Kidney tubule cell (primary cell): ENCODE measurements around the gene CEP131.

Experiments used
- DNase-seq: peaks from one replicate; pipeline ENCODE4 v3.0.0-alpha.2; 2018; ENCODE audit warnings: low spot score

Gene CEP131

DNA sequence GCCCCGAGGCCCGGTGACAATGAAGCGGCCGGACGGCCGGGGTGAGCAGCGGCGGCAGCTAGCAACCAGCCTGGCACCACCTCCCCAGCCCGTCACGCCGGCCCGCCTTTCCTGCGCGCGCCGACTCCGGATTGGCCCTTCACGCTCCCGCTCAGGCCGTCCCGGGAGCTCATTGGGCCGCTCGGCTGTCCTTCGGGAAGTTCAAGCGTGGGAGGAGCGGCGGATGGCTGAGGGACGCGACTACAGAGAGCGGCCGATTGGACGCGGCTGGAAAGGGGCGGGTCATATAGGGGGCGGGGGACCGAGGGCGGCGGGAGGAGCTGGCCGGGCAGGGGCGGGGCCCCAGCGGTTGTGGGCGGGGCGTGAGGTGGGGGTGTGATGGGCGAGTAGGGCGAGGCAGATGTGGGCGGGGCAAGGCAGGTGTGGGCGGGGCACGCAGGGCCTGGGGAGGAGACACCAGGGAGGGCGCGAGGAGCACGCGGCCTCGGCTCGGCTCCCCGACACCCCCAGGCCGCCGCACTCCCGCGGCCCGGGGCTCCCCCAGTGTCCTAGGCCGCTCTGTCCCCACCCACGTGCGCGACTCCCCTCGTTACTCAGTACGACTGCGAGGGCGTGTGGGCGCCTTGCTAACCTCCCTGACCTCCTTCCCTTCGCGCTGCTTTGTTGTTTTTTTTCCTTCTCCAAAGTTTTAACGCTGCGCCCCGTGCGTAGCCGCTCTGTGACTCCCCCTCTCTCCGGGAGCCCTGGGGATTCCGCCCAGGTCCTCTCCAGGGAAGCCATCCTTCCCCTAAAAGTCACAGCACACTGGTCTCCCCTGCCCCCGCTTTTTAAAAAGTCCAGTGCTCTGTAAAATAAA lies at the start of gene CEP131:
Gene CEP131 (minus strand): TSS at position 60 of the 856 bp plus-strand sequence. CDS start 2,909 bp downstream, outside the sequence.
- peak; percentile 99 for DNase-seq

DNA sequence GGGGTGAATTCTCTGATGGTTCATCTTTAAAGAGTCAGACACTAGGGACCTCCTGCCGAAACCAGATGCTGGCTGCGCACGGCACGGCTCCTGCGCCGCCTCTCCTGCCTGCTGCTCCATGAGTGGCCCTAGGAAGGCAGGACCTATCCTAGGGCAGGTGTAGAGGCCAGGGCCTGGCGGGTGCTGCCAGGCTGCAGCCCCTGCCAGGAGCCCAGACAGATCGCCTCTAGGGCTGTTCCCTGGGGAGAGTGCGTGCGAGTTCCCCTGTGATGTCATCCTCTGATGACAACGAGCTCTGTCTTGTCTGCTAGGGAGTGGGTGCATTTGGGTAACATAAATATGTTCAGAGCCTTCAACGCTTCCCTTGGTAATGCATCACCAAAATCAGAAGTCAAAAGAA lies 48.5 kb upstream of the CEP131 start:
- DNase-seq = no peak

GRCh38 chr17:81270279-81270678 lies 47.5 kb upstream of the CEP131 start:
- no peak for DNase-seq

GRCh38 chr17:81267390-81268067 lies 44.8 kb upstream of the CEP131 start:
- DNase-seq = no peak

DNA sequence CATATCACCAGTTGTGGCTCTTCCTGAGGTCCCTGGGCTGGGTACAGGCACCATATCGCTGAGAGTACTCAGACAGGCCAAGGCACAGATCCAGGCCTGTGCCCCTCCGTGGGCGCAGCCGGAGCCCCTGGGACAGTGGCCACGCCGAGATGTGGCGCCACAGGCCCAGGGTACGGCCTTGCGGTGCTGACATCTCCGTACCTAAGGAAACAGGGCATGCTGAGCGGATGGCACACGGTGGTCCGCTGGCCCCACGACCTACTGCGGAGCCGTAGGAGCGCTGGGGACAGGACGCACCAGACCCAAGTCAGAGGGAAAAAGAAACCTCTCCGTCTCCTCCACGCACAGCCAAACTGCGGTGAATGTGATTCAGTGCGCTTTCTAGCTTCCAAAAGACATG lies 42.8 kb upstream of the CEP131 start:
- no peak for DNase-seq

- no peak for DNase-seq
Measured at GRCh38 chr17:81264640-81265039, 41.9 kb upstream of the CEP131 start.

DNA sequence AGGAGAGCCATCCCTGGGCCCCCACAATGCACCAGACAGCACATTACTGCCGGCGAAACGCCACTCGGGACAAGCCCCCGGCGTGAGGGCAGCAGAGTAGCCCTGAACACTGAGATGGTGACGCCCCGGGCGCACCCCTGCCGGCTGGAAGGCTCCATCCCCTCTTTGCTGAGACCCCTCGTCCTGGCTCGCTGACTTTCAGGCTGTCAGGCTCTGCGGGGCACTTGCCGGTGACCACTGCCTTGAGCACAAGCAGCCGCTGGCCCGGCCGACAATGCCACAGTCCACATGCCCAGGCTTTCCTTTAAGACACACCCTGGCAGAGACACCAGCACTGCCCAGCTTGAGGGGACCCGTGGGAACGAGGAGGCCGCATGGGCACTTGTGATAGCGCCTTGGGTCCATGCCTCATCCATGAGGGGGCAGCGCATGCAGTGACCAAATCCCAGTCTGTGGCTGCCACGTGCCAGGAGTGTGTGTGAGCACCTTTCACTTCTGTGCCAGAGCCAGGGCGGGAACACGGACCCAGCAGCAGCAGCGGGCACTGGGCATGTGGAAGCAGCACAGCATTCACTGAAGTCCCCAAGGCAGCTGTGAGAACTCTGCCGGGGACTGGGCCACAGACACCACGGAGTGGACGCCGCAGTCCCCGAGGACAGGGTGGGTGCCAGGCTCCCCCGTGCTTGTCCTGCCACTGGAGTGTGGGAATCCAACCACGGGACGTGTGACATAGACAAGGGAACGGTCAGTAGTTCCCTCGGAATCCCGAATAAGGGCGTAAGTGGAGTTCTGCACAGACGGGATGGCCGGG lies 40.8 kb upstream of the CEP131 start:
- DNase-seq = no peak

DNA sequence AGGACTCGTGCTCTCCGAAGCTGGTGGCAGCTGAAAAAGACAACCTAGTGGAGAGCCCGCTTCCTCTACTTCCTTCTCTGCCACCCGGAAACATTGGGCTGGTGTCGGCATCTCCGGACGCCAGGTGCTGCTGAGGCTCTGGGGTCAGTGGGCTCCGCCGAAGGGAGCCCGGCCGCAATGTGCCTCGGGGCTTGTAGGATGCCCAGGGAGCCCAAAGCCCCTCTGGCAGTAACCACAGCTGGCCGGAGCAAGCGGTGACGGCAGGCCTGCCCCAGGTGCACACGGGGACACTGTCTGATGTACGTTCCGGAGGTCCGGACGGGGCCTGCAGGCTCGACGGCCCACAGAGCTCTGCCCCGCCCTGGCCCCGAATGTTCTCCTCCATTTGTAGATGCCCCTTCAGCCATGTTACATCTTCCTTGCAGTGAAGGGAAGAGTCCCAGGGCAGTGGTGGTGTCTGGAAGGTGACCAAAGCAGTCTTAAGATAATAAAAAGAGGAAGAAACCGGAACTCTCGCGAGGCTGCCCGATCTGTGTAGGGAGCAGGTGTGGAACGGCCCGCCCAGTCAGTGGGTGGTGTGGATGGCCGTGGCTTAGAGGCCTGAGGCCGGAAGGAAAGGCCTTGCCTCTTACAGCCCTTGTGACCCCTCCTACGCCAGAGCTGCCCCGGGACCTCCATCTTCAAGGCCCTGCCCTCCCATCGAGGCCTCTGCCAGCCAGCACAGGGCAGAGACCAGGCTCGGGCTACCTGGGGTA lies 39.0 kb upstream of the CEP131 start:
- no peak for DNase-seq

DNA sequence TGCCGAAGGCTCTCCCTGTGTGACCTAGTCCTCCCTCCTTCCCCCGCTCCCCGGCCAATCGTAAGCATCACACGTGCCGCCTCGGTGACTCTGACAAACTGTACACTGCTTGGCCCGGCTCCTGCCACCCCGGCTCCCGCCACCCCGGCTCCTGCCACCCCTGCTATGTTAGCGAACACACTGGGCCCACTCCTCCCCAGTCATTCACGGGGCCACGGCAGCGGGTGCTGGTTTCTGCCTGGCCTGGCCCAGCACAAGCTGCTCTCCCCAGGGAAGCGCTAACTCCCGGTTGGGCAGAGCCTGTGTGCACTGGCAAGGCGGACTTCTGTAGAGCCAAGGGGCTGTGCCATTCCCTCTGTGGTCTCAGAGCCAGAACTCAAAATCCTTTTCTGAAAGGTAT lies 38.3 kb upstream of the CEP131 start:
- no peak for DNase-seq

DNA sequence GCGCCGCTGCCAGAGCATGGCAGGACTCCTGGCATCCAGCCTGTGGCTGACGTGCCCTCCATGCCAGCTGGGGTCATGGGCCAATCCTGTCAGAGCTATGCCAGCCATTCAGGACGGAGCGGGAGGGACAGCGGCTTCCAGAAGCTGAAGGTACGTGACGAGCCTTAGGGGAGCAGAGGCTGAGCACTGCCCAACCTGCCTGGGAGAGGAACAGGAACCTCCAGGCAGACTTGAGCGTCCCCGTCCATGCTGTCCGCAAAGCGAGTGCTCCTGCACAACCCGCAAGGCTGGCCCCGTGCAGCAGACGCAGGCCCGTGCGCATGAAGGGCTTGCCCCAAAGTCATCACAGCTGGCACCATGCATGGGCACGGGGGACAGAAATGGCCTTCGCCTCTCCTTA lies 37.9 kb upstream of the CEP131 start:
- no peak for DNase-seq

DNA sequence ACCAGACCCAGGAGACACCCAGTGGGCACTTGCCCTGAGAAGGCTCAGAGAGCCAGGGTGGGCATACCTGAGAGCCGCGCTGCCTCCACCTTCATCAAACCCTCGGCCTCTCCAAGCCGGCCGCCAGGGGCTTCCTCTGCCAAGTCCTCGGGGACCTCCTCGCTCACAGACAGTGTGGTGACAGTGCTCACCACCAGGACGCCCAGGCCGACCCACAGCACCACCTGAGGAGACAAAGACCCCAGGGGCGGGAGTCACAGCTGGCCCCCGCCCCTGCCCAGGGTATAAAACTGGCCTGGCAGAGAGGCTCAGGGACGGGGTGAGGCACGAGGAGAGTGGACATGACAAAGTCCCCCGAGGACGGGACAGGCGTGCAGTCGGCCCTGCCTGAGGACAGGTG lies 37.4 kb upstream of the CEP131 start:
- no peak for DNase-seq

DNA sequence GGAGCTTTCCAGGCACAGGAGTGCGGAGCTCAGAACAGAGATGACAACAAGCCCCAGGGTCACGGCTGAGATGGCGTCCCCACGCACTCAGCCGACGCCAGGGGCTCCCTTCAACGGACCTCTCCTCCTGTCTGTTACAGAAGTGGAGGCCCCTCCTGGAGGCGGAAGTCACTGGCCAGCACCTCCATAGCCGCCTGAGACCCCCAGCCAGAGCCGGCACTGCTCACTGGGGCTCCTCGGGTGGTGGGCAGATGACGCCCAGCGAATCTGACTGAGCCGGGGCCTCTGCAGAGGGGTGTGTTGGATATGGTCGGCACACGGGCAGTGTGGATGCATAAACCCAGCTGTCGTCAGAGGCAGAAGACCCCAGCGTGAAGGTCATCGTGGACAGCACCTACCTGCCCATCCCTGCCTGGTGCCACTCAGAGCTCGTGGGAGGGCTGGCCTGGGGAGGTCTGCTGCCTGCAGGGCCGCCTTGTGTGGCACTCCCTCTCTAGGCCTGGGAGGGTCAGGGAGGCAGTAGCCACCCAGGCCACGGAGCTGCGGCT lies 36.4 kb upstream of the CEP131 start:
- DNase-seq = no peak

DNA sequence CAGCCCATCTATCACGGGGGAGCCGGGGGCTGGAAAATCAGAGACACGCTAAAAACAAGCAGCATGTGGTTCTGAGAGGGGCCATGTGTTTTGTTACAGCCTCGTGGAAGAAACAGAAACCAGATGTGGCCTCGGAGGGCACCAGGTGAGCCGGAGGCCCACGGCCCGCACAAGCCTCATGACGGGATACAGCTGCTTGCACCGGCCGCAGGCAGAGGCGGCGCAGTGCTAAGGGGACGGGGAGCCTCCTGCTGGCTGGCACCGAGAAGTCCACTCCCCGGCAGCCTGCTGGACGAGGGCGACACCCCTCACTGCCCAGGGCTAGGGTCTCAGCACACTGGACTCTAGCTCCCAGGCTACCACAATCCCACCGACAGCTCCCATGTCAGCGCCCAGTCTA lies 35.5 kb upstream of the CEP131 start:
- DNase-seq = no peak

DNA sequence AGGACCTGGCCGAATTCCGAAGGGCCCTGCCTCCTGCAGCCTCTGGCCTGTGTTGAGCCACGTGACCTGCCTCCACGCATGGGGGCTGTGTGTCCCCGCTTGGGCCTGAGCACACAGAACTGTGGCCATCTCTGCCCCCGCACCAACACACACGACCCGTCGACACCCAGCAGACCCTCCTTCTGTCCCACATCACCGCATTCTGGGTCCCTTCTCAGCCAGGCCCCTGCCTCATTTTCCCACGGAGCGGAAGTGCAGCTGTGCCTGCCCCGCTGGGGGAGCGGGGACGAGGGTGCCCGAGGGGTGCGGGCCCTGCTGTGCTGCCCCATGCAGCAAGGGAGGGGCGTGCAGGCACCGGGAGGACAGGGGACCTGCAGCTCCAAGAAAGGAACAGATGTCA lies 34.8 kb upstream of the CEP131 start:
- DNase-seq = no peak

DNA sequence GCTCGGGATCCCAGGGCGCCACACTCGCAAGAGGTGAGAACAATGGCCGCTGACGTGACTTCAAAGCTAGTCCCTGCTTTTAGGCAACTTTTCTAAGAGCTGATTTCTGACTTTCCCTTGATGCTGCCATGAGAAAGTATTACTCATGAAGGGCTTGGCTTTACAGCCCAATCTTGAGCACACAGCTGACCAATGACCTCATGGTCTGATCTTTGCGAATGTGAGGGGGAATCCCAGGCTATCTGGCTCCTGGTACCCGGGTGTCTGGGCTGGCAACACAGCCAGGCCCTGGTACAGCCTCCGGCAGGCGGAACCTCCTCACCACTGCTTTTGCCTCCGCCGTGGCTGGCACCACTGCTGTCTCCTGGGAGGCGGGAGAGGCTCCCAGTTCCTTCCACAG lies 33.9 kb upstream of the CEP131 start:
- DNase-seq = peak; percentile 84

GRCh38 chr17:81254955-81255717 lies 32.4 kb upstream of the CEP131 start:
- DNase-seq = peak; percentile 85

DNA sequence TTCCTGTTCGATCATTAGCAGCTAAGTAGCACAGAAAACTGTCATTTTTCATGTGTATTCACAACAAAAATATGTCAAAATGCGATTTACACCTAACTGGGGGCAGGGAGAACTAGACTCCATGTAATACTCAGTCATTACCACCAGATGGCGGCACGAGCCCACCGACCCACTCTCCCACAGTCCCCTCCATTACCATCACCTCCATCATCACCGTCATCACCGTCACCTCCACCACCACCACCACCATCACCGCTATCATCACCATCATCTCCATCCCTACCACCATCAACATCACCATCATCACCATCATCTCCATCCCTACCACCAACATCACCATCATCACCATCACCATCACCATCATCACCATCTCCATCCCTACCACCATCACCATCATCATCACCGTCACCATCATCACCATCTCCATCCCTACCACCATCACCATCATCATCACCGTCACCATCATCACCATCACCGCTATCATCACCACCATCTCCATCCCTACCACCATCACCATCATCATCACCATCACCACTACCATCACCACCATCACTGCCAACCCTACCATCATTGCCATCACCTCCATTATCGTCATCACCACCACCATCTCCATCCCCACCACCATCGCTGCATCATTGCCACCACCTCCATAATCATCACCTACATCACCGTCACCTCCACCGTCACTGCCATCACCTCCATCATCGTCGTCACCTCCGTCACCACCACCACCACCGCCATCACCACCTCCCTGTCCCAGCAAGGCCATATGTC lies 30.8 kb upstream of the CEP131 start:
- peak; percentile 37 for DNase-seq

- DNase-seq = no peak
Measured at GRCh38 chr17:81252987-81253329, 30.2 kb upstream of the CEP131 start.

- DNase-seq = no peak
Measured at GRCh38 chr17:81252326-81252986, 29.7 kb upstream of the CEP131 start.
